Measurements from ENCODE around the gene GPR161.

GPR161 gene

GRCh38 chr1:168134642-168135041, 2.1 kb downstream of the GPR161 start:
- no peak for TF ChIP-seq EZH2phosphoT487 (IDR thresholded peaks at IDR 0.05; ENCODE audit: borderline replicate concordance)
- TF ChIP-seq CTCF (conservative IDR thresholded peaks at IDR 0.05; ENCODE audit: low read length): no peak
- Histone ChIP-seq H3K36me3 (ENCODE audit: insufficient read depth, low read length) (no peaks in the 10 kb centered on the region), H4K20me1 (ENCODE audit: insufficient read depth, low read length, poor library complexity, severe bottlenecking) (no peaks in the 10 kb centered on the region), H3K4me3 (ENCODE audit: low read length, poor library complexity, severe bottlenecking) (no peak overlapping the region), H2AFZ (ENCODE audit: low read length) (no peak overlapping the region), H3K9ac (ENCODE audit: low read depth, low read length, poor library complexity, severe bottlenecking) (no peak overlapping the region), H3K9me3 (ENCODE audit: insufficient read depth, low read depth, low read length) (no peaks in the 10 kb centered on the region), H3K4me1 (ENCODE audit: insufficient read depth, low read length, poor library complexity, severe bottlenecking) (peaks cover 12% of the 10 kb centered on the region), H3K27me3 (ENCODE audit: insufficient read depth, low read length, poor library complexity, severe bottlenecking) (peaks cover 36% of the 10 kb centered on the region), H3K4me2 (ENCODE audit: low read depth, low read length, poor library complexity, severe bottlenecking) (no peak overlapping the region), H3K79me2 (ENCODE audit: insufficient read depth, low read length) (no peaks in the 10 kb centered on the region), H3K9me2 (replicated peaks; ENCODE audit: low read depth, low read length) (no peaks in the 10 kb centered on the region), H3F3A (ENCODE audit: low read depth) (peaks cover 8% of the 10 kb centered on the region; the same call in 1 of the 2 replicates)

- Histone ChIP-seq H3K4me1 (ENCODE audit: insufficient read depth, low read length, poor library complexity, severe bottlenecking) (peaks cover 12% of the 10 kb centered on the region), H3K4me3 (ENCODE audit: low read length, poor library complexity, severe bottlenecking) (no peak overlapping the region), H3K9me2 (replicated peaks; ENCODE audit: low read depth, low read length) (no peaks in the 10 kb centered on the region), H3K9me3 (ENCODE audit: insufficient read depth, low read depth, low read length) (no peaks in the 10 kb centered on the region), H3K36me3 (ENCODE audit: insufficient read depth, low read length) (no peaks in the 10 kb centered on the region), H3K79me2 (ENCODE audit: insufficient read depth, low read length) (no peaks in the 10 kb centered on the region), H3F3A (ENCODE audit: low read depth) (peaks cover 8% of the 10 kb centered on the region; the same call in 1 of the 2 replicates), H2AFZ (ENCODE audit: low read length) (no peak overlapping the region), H4K20me1 (ENCODE audit: insufficient read depth, low read length, poor library complexity, severe bottlenecking) (no peaks in the 10 kb centered on the region), H3K9ac (ENCODE audit: low read depth, low read length, poor library complexity, severe bottlenecking) (no peak overlapping the region), H3K27me3 (ENCODE audit: insufficient read depth, low read length, poor library complexity, severe bottlenecking) (peaks cover 36% of the 10 kb centered on the region), H3K4me2 (ENCODE audit: low read depth, low read length, poor library complexity, severe bottlenecking) (no peak overlapping the region)
- no peak for TF ChIP-seq CTCF (conservative IDR thresholded peaks at IDR 0.05; ENCODE audit: low read length)
- no peak for TF ChIP-seq EZH2phosphoT487 (IDR thresholded peaks at IDR 0.05; ENCODE audit: borderline replicate concordance)
Measured at GRCh38 chr1:168134132-168134531, 2.6 kb downstream of the GPR161 start.

- Histone ChIP-seq H3F3A (ENCODE audit: low read depth) (no peaks in the 10 kb centered on the region), H4K20me1 (ENCODE audit: insufficient read depth, low read length, poor library complexity, severe bottlenecking) (no peaks in the 10 kb centered on the region), H3K4me2 (ENCODE audit: low read depth, low read length, poor library complexity, severe bottlenecking) (no peak overlapping the region), H3K36me3 (ENCODE audit: insufficient read depth, low read length) (no peaks in the 10 kb centered on the region), H3K9me2 (replicated peaks; ENCODE audit: low read depth, low read length) (no peaks in the 10 kb centered on the region), H3K79me2 (ENCODE audit: insufficient read depth, low read length) (no peaks in the 10 kb centered on the region), H3K9ac (ENCODE audit: low read depth, low read length, poor library complexity, severe bottlenecking) (no peak overlapping the region), H3K4me3 (ENCODE audit: low read length, poor library complexity, severe bottlenecking) (no peak overlapping the region), H3K4me1 (ENCODE audit: insufficient read depth, low read length, poor library complexity, severe bottlenecking) (no peaks in the 10 kb centered on the region), H3K27me3 (ENCODE audit: insufficient read depth, low read length, poor library complexity, severe bottlenecking) (peaks cover 15% of the 10 kb centered on the region), H2AFZ (ENCODE audit: low read length) (no peak overlapping the region), H3K9me3 (ENCODE audit: insufficient read depth, low read depth, low read length) (no peaks in the 10 kb centered on the region)
- TF ChIP-seq EZH2phosphoT487 (IDR thresholded peaks at IDR 0.05; ENCODE audit: borderline replicate concordance) (no peak), CTCF (conservative IDR thresholded peaks at IDR 0.05; ENCODE audit: low read length) (peak; percentile 32; the same call in 1 of the 2 replicates)
Measured at GRCh38 chr1:168129933-168130332, 6.8 kb downstream of the GPR161 start.
